Measurements from ENCODE around the gene LDLRAD3.
A peak's percentile ranks its signal among the peaks of the same experiment; 100 is the strongest.

Gene LDLRAD3

DNA sequence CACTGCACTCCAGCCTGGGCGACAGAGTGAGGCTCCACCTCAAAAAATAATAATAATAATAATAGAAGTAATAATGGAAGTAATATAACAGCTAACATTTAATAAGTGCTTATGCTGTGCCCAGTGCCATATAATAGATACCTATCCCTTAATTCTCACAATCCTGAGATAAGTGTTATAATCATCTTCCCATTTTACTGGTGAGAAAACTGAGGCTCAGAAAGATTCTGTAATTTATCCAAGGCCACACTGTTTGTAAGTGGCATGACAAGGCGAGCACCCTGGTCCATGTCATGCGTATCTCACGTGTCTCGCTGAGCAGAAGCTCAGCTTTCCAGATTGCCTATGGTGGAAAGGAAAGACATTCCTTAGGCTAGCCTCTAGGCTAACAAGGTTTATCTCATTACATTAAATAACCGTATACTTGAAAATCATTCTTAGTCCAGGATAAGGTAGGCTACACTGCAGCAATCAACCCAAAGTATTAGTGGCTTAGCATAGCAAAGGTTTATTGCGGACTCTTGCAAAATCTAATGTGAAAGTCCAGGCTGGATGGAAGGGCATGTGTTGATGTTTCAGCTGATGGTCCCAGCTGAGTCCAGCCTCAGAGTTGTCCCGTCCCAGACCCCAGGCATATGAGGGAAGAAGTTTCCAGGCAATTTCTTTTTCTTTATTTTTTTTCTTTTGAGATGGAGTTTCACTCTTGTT lies 15.0 kb upstream of the LDLRAD3 start:
- no peak for DNase-seq

DNA sequence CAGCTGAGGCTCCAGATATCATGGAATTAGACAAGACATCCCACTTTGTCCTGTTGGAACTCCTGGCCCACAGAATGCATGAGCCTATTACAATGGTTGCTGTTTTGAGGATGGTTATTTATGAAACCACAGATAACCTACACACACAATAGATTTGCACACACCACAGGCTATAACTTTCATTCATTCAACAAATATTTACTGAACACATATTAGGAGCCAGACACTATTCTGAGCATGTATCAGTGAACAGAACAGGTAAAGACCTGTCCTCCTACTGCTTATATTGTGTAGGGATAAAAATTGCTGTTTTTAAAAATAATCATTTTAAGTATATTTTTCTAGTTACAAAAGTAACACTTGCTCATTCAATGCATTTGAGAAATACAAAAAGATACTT lies 13.4 kb upstream of the LDLRAD3 start:
- no peak for DNase-seq

DNA sequence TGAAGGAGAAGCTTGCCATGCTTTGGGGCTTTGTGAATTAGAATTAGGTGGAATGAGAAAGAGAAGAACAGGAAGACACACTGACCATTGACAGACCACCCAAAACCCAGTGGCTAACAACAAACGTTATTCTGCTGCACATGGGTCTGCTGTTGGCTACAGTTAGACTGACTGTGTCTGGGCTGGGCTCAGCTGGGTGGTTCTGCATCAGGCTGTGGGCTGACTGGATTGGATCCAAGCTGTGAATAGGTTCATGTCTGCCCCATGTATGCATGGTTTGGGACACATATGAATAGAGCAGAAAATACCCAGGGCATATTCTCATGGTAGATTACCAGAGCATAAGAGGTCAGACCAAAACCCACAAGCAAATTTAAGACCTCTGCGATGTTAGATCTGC lies 11.7 kb upstream of the LDLRAD3 start:
- DNase-seq, result no peak

DNA sequence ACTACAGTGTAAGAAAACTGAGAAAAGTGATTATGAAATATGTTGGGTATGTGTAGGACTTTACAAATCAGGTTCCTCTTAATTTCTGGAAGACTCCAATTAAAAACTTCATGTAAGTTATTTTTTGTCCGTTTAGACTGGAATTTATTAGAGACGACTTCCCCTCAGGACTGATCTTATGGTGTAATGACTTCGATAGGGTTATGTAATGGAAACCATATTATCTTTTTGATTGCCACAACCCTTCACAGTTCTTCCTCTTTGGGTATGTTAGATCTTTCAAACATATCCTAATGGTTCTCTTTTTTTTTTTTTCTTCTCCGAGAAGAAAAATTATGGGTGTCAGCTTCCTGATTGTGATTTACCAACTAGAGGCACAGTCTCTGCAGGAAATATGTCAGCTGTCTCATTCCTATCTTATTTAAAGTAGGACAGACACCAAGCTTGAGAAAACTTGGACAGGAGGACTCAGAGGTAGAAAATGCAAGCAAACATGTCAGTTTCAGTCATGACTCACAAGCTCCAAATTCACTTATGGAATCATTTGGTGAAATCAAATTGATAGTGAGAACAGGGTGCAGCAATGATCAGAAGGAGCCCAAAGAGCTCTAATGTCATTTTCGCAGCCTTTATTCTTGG lies 11.1 kb upstream of the LDLRAD3 start:
- peak; percentile 10 for DNase-seq

DNA sequence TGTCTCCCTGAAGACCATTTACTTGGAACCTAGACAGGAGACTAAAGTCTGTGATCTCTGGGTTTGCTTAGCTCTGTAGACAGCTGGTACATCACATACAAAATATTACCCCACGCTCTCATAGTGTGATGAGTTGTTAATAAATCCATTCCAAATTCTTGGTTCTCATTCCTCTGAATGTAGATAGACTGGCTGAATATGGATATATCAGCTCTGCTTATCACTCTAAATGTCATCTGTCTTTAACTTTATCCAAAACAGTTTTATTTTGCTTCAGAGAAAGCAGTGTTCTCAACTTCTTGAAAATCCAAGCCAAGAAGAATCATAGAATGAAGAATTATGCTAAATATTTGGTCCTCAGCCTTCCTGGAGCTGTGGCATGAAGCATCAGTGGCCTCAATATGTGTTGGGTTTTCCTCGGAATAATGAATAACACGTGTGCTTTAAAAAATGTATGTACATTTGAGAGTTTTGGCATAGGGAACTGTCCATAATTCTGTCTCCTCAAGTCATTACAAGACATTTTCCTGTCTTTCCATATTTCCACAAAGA lies 10.5 kb upstream of the LDLRAD3 start:
- DNase-seq, result no peak

DNA sequence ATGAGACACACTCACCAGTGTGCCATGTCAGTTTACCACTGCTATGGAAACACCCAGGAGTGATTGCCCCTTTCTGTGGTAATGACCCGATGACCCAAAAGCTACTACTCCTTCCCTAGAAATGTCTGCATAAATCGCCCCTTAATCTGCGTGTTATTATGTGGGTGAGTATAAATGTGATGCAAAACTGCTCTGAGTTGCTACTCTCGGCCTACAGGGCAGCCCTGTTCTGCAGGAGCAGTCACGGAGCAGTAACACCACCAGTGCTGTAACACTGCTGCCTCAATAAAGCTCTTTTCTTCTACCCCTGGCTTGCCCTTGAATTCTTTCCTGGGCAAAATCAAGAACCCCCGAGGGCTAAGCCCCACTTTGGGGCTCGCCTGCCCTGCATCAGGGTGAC lies 9.6 kb upstream of the LDLRAD3 start:
- no peak for DNase-seq

DNA sequence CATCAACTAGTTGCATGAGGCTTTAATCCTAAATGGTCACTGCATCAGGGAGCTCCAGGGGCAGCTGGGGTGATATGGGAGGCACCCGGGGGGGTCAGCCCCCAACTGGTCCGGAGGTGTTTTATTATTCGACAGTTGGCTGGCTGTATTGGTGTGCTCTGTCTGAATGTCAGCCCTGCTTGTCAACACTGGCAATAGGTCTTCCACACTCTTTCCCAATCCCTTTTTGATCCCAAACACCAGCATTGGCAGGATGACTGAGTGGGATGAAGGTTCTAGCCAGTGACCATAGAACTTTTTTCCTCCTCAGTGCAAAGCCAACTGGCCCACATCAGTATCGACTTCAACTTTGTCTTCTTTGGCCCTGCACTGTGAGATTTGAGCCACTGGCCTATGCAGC lies 8.9 kb upstream of the LDLRAD3 start:
- DNase-seq, result no peak

DNA sequence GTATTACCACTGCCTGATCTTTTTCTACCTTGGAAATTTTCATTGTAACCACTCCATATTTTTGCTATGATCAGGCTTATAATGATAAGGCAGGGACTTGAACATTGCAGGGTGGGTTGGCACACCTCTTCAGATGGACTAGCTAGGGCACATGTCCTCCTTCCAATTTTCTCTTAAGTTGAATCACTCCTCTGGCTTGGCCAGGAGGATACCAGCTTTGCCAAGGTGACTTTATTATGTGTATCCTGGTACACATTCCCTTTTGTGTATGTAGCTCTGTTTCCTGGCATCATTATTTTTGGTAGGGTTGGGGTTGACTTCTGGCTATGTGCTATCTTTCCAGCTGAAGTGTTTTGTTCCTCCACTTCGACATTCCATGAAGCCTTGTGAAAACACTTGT lies 8.5 kb upstream of the LDLRAD3 start:
- DNase-seq, result no peak

DNA sequence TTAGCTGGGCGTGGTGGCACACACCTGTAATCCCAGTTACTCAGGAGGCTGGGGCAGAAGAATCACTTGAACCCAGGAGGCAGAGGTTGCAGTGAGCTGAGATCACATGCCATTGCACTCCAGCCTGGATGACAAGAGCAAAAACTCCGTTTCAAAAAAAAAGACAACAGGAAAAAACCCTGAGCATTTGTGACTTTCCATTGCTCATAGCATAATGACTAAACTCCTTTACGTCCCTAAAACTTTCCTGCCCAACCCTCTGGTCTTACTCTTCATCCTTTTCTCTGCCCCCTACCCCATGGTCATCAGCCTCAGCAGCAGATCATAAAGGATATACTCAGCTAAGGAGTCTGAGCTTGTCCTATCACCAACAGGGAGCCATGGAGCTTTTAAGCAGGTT lies 6.8 kb upstream of the LDLRAD3 start:
- no peak for DNase-seq

DNA sequence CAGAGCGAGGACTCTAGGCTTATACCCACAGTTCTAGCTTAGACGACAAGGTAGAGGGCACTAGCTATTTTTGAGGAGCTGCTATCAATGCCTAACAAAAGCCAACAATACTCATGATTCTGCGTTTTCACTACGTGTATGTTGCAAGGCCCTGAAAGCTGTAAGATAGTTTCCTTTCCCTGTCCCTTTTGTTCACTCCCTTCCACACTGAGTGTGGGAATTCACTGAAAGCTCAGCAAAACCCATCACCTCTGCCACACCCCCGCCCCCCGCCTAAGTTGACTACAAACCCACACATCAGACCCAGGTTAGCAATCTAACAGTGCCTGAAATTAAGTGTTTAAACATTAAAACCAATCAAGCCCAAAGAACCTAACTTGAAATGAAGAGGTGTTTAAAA lies 6.2 kb upstream of the LDLRAD3 start:
- no peak for DNase-seq

DNA sequence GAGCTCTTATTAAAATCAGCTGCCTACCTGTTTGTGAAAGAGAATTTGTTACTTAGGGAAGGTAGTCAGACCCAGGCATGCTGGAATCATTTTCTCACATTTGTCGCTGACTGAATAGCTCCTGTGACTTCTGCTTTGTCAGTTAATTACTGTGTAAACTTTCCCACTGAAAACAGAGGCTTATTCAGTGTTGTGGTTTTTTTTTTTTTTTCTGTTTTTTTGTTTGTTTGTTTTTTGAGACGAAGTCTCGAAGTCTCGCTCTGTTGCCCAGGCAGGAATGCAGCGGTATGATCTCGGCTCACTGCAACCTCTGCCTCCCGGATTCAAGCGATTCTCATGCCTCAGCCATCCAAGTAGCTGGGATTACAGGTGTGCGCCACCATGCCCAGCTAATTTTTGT lies 5.6 kb upstream of the LDLRAD3 start:
- no peak for DNase-seq

DNA sequence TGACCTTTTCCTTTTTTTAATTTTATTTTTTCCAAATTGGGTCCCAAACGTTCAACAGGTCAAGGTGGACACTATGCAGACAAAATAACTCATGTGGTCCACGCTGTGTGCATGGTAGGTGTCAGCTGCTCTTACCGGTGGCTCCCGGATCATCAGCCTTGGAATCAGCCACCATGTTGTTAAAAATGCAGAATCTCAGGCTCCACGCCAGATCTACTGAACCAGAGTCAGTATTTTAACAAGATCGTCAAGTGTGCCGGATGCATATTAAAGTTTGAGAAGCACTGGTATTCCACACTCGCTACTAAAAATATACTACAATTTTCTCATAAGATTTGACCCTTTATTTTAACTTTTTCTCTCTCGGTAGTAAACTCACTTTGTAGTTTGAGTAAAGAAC lies 553 bp upstream of the LDLRAD3 start:
- DNase-seq, result no peak

DNA sequence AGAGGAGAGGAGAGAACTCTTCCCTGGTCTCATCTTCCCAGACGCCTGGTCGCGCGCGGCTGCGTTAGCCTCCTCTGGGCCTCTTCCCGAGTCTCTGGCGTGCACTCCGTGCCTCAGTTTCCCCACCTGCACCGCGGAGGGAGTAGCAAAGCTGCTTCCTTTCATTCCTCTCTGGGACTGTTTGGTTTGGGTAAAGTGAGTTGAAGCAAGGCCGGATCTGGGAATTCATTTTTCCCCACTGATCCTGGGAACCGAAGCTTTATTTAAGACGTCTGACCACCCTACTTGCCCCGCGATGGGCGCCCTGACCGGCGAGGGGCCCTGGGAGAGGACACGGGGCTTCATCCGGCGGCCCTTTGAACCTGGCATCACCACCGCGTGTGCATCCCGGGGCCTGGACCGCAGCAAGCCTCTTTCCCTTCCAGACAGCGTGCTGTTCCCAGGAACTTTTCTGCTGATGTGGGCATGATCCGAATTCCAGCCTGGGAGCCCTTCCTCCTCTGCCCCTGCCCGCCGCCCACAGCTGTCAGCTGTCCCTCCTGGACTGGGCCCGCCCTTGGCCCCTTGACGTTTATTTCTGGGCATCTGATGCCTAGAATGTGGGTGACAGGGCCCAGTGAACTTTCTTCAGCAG lies 758 bp downstream of the LDLRAD3 start:
- DNase-seq, result no peak

DNA sequence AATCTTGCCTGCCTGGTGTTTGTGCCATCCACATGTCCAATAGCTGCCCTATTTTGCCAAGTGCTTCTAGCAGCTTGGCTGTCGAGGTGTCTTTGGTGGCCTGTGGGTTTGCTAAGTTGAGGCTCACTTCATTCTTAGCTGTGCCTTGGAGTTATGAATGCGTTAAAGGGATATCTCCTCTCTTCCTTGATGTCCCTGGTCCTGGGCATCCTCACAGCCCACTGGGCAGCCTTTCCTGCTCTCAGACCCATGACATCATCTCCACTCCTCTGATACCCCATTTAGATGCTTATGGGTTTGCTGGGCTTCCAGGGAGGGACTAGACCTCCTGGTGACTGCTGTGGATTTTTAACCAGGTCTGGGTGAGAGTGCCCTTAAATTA lies 1.3 kb downstream of the LDLRAD3 start:
- DNase-seq, result no peak

DNA sequence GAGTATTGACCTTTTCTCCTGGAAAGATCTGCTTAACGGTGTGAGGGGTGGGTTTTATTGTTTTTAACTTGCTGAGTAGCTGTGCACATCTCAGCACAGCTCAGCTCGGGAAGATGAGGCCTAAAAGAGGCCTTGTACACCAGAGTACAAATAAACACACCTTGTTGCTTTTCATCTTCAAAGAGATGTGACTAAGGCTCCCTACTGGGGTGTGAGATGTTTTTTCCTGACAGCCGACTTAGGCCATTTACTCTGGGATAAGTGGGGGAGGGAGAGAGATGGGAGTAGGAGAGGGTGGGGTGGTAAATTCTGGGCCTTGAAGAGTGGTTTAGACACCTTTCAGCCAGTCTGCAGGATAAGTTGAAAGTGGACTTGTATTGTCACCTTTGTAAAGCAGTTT lies 2.9 kb downstream of the LDLRAD3 start:
- DNase-seq, result no peak

DNA sequence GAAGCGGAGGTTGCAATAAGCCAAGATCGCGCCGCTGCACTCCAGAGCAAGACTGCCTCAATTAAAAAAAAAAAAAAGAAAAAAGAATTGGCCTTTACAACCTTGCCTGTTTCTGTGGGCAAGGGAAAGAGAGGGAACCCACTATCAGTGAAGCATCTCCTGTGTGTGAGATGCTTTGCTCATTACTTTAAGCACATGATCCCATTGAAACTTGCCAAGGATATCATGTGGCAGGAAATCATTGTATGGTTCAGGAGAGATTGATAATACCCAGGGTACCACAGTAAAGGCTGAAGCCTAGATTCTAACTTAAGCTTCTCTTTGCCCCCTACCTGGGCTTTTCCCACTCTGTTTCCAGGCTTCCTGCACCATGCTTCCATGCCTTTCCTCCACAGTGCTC lies 3.6 kb downstream of the LDLRAD3 start:
- DNase-seq, result no peak

DNA sequence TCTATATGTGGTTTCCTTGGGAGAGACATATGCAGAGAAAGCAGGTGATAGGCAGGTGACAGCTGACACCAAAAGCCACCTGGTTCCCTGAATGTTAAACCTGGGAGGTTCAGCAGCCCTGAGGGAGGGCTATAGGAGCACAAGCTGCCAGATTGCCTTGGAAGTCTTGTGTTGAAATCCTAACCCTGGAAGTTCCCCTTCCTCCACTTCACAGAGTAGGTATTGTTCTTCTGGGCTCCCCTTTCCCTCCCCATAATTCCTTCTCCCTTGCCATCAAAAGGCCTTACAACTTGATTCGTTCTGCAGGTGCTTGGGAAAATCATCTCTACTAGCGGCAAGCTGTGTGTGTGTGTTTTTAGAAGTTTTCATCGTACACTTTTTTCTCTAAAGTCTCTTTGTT lies 5.4 kb downstream of the LDLRAD3 start:
- no peak for DNase-seq

DNA sequence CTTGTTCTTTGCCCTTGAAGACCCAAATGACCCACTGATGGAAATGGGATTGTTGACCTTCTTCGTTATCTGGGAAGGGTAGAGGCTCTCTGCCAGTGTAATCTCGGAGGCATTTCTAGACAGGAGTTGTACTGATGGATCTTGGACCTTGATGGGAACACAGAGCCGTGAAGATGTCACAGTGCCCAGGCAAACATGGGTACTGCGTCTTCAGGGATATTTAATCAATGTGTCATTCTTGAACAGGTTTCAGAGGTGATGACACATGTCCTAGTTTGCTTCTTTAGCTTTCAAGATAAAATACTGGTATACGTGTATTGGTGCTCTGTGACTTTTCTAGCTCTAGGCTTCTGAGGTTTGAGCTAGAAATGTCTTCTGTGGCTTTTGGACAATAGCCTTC lies 6.2 kb downstream of the LDLRAD3 start:
- DNase-seq, result no peak

DNA sequence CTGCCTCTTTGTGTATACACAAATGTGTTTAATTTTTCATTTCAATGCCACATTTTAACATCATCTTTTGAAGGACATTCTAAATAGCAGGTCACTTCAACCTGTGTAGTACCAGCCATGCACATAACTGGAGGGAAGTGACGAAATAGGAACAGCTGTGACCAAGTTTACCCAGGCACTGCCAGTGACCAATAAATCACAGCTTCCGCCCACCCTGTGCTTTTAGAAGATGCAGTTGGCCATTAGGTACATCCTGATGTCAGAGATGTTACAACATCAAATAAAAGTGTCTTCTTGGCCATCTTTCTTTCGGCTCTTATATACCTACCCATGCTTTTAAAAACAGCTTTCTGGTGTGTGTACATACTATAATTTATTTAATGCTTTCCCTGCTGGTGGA lies 7.8 kb downstream of the LDLRAD3 start:
- DNase-seq, result no peak

DNA sequence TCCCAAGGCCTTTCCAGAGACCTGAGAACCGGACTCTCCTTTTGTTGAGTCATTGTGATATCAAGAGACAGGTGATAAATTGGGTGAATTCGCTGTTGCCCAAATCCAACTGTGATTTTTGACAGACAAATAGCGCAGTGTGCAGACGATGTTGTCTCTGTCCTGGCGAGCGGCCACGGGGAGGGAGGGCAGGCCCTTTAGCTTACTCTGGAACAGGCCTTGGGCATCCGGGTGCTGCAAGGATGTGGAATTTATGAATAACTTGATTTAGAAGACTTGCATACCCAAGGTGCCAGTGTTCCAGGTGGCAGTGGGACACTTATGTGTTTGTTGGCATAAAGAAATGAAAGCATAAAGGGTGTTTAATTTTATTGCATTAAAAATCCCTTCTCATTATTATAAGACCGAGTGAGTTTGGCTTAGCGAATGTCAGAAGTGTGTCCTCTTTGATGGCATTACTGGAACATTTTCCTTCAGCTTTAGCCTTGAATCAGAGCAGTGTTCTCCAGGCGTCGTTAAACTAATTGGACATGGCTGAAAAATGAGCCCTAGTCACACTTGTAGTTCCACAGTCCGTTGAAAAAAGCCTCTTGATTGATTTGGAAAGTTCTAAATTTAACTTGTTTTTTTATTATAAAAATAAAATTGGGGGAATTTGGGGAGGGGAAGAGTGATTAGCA lies 9.4 kb downstream of the LDLRAD3 start:
- DNase-seq, result no peak

DNA sequence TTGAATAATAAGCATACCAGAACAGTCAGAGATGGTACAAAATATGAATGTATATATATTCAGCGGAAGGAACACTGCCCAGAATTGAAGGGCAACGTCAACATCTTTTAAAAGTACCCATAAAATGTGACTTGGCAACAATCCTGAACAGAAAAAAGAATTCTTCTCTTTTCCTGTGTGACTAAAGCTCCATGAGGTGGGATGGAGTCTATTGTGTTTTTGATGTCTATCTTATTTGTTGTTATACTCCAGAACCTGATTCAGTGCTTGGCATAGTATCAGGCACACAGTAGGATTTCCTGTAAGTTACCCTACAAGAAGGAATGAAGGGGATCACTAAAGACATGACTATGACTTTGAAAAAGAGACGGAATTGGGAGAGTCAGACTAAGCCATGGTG lies 10.3 kb downstream of the LDLRAD3 start:
- no peak for DNase-seq

DNA sequence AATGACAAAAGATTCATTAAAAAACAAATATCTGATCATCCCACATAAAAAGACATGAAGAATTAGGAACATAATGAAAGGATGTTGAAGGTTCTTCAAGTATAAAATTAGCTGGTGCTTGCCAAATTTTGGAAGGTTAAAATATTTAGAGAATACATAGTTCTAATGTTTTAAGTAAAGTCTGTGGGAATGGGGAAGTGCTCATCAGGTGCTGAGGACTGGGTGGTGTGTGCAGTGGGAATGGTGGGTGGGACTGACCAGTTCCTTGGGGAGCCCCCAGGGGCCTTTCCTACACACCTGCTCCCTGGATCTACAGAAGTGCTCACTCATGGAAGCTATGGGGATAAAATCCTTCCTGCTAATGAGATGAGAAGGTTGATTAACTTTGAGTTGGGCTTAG lies 11.8 kb downstream of the LDLRAD3 start:
- DNase-seq, result no peak

DNA sequence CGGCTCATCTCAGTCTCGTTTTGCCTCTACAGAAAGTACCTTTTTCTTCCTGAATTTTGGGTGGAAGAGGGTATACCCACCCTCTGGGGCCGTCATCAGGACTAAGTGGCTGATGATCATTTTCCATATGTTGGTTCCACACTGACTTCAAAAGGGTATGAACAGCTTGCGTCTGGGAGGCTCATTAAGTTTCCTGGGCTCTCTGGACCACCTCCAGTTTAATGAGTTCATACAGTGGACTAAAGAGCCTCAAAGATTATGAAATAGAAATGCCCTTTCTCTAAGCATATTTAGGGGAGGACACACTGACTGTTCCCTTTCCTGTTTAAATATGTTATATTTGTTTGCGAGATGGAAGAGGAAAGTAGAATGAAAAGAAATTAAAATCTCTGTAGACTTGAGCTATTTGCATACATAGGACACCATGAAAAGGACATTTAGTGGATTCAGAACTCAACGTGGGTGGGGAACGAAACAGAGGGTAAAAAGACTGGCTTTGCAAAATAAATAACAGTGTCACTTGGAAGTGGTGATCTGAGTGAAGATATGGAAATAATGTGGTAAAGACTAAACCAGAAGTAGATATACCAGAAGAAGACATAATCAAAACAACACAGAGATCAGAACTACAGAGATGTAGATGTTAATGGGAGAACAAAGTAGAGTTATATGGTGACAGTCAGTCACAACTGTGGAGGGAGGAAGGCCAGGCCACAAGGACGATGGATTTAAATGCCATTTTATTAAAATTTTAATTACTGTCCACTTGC lies 18.7 kb downstream of the LDLRAD3 start:
- DNase-seq, result no peak

Measured in CD4-positive, alpha-beta T cell treated with Interleukin-17A for 1 hour (primary cell).